Mesendoderm (in vitro differentiated cells): ENCODE measurements around the gene MEF2C.
"Not testable (repeated sequence)": the region's sequence is repeated elsewhere in the genome, so short reads cannot be mapped to it uniquely, and the experiment has no call there.

Experiments used
- DNase-seq: peaks from one replicate; pipeline ENCODE4 v3.0.0; 2013
- H2AK5ac ChIP-seq: 2 replicates; pipeline ENCODE4 v1.6.1; 2013; ENCODE audit warnings: low read length, inconsistent platforms
- H2BK120ac ChIP-seq: 2 replicates; pipeline ENCODE4 v1.6.1; 2013; ENCODE audit warnings: low read depth, mild to moderate bottlenecking, low read length, moderate library complexity, mixed read lengths
- H2BK15ac ChIP-seq: replicated peaks from 2 replicates; pipeline ENCODE4 v1.6.1; 2013; ENCODE audit warnings: low read depth, mild to moderate bottlenecking, moderate library complexity
- H2BK5ac ChIP-seq: 2 replicates; pipeline ENCODE4 v1.6.1; 2013; ENCODE audit warnings: low read length, inconsistent platforms
- H3K18ac ChIP-seq: 2 replicates; pipeline ENCODE4 v1.6.1; 2013; ENCODE audit warnings: mild to moderate bottlenecking, low read length, mixed read lengths
- H3K23ac ChIP-seq: one replicate; pipeline ENCODE4 v1.6.1; 2013; ENCODE audit warnings: low read length
- H3K27ac ChIP-seq: 2 replicates; pipeline ENCODE4 v1.5.1; 2013; ENCODE audit warnings: low read depth, mild to moderate bottlenecking, inconsistent platforms, low read length, moderate library complexity
- H3K27me3 ChIP-seq: 2 replicates; pipeline ENCODE4 v1.6.1; 2013; ENCODE audit warnings: low read length, control low read depth, mild to moderate bottlenecking, inconsistent platforms; ENCODE audit not compliant: insufficient read depth, poor library complexity
- H3K36me3 ChIP-seq: 2 replicates; pipeline ENCODE4 v1.6.1; 2013; ENCODE audit warnings: low read length, inconsistent platforms; ENCODE audit not compliant: control insufficient read depth, insufficient read depth
- H3K4ac ChIP-seq: one replicate; pipeline ENCODE4 v1.6.1; 2013; ENCODE audit warnings: low read depth, mild to moderate bottlenecking, low read length, moderate library complexity
- H3K4me1 ChIP-seq: 2 replicates; pipeline ENCODE4 v1.6.1; 2013; ENCODE audit warnings: low read depth, low read length, inconsistent platforms; ENCODE audit not compliant: control insufficient read depth
- H3K4me2 ChIP-seq: 2 replicates; pipeline ENCODE4 v1.6.1; 2013; ENCODE audit warnings: low read length
- H3K4me3 ChIP-seq: 2 replicates; pipeline ENCODE4 v1.5.1; 2013; ENCODE audit warnings: mild to moderate bottlenecking, low read length
- H3K56ac ChIP-seq: one replicate; pipeline ENCODE4 v1.6.1; 2013; ENCODE audit warnings: low read length
- H3K79me1 ChIP-seq: 2 replicates; pipeline ENCODE4 v1.6.1; 2013; ENCODE audit warnings: low read length, inconsistent platforms
- H3K79me2 ChIP-seq: 2 replicates; pipeline ENCODE4 v1.6.1; 2013; ENCODE audit warnings: mild to moderate bottlenecking, low read length; ENCODE audit not compliant: control insufficient read depth, insufficient read depth
- H3K9ac ChIP-seq: 2 replicates; pipeline ENCODE4 v1.6.1; 2013; ENCODE audit warnings: low read length, inconsistent platforms
- H4K5ac ChIP-seq: one replicate; pipeline ENCODE4 v1.6.1; 2013; ENCODE audit warnings: low read length
- H4K8ac ChIP-seq: one replicate; pipeline ENCODE4 v1.6.1; 2013; ENCODE audit warnings: low read depth, mild to moderate bottlenecking, control low read depth, low read length, moderate library complexity
- WGBS: extraction: QIAGEN DNeasy Blood & Tissue Kit; methylation state at CpG from one replicate; pipeline ENCODE4 v1.1.7; 2013; ENCODE audit warnings: low lambda C conversion rate, missing lambda C conversion rate; ENCODE audit not compliant: insufficient coverage; ENCODE audit errors: extremely low coverage; 5-methylcytosine and 5-hydroxymethylcytosine counted together

MEF2C gene

GRCh38 chr5:88904478-88904877 lies 21.5 kb upstream of the MEF2C start:
- not testable (repeated sequence) for H3K79me1 ChIP-seq, H3K4me3 ChIP-seq, H3K36me3 ChIP-seq, H3K23ac ChIP-seq, H2BK15ac ChIP-seq, H3K4me1 ChIP-seq, H4K5ac ChIP-seq, H3K56ac ChIP-seq, DNase-seq, H2BK5ac ChIP-seq, H2BK120ac ChIP-seq, H2AK5ac ChIP-seq, H3K18ac ChIP-seq, H3K4ac ChIP-seq, H3K4me2 ChIP-seq, H3K79me2 ChIP-seq, H3K9ac ChIP-seq, H3K27me3 ChIP-seq, H3K27ac ChIP-seq, H4K8ac ChIP-seq
- WGBS = no CpG with 5 or more reads among the region's 2 CpGs

DNA sequence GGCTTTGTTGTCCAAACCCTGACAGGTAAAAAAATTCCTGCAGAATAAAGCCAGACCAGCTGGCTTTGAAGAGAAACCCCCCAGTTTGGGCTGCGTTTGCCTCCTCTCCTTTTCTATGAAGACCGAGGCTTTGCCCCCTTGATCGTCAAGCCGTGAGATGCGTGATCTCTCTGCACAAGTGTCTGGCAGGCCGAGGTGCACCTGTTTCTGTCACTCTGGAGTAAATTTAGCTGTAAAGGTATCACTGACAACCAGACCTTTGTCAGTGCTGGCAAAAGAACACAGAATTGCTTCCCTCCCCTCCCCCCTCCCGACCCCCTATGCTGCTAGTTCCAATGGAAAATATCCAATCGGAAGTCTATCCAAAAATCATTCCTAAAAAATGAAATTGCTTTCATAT lies 21.0 kb upstream of the MEF2C start:
- no CpG with 5 or more reads among the region's 8 CpGs for WGBS
- H3K4me2 ChIP-seq = not testable (repeated sequence)

DNA sequence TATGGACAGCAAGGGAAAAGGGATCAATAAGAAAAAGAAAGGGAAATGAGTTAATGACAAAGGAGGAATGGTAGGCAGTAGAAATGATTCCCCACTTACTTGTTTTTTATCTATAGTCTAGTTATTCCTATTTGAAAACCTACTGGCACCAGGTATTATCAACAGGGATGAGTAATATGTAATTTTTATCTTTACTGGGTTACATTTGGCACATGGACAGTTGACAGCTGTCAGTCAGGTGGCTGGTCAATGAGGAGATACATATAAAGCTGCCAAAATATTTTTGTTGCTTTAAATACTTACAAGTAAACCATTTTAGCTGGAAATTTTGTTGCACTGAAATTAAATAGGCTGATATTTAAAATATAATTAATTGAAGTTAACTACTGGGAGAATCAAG lies 18.1 kb upstream of the MEF2C start:
- not testable (repeated sequence) for H3K4me2 ChIP-seq, DNase-seq

More for the DNA sequence above, 21.0 kb upstream of the MEF2C start:
- not testable (repeated sequence) for H3K9ac ChIP-seq, H2BK120ac ChIP-seq, H3K4me3 ChIP-seq, DNase-seq, H3K56ac ChIP-seq, H3K27ac ChIP-seq, H3K4ac ChIP-seq, H3K23ac ChIP-seq, H2BK5ac ChIP-seq, H3K4me1 ChIP-seq, H3K27me3 ChIP-seq, H3K79me2 ChIP-seq, H3K79me1 ChIP-seq, H3K18ac ChIP-seq, H4K8ac ChIP-seq, H2BK15ac ChIP-seq, H3K36me3 ChIP-seq, H2AK5ac ChIP-seq, H4K5ac ChIP-seq

GRCh38 chr5:88899096-88899737 lies 16.2 kb upstream of the MEF2C start:
- H4K5ac ChIP-seq = no peak overlapping the region
- no peak overlapping the region for H2BK120ac ChIP-seq
- H2BK15ac ChIP-seq = no peak overlapping the region
- H3K18ac ChIP-seq = no peak overlapping the region
- no peaks in the 10 kb centered on the region for H3K4me1 ChIP-seq
- no peak overlapping the region for H3K27ac ChIP-seq
- H3K4me3 ChIP-seq = no peak overlapping the region
- no peak for DNase-seq
- H3K56ac ChIP-seq = no peak overlapping the region
- H3K4ac ChIP-seq = no peak overlapping the region
- no peaks in the 10 kb centered on the region for H3K27me3 ChIP-seq
- H3K4me2 ChIP-seq = no peak overlapping the region
- no peaks in the 10 kb centered on the region for H3K79me1 ChIP-seq
- no peak overlapping the region for H4K8ac ChIP-seq
- H2AK5ac ChIP-seq = no peak overlapping the region
- no peak overlapping the region for H3K9ac ChIP-seq
- no peak overlapping the region for H2BK5ac ChIP-seq
- no peak overlapping the region for H3K23ac ChIP-seq
- no peaks in the 10 kb centered on the region for H3K36me3 ChIP-seq
- H3K79me2 ChIP-seq = no peaks in the 10 kb centered on the region
- no CpG with 5 or more reads among the region's 2 CpGs for WGBS

More for the DNA sequence above, 18.1 kb upstream of the MEF2C start:
- H3K27ac ChIP-seq, H2AK5ac ChIP-seq, H3K9ac ChIP-seq, H3K79me2 ChIP-seq, H3K79me1 ChIP-seq, H3K27me3 ChIP-seq, H4K5ac ChIP-seq, H3K4me3 ChIP-seq, H2BK120ac ChIP-seq, H2BK5ac ChIP-seq, H3K36me3 ChIP-seq, H3K56ac ChIP-seq, H2BK15ac ChIP-seq, H3K18ac ChIP-seq, H4K8ac ChIP-seq, H3K23ac ChIP-seq, H3K4ac ChIP-seq, H3K4me1 ChIP-seq: not testable (repeated sequence)

- Histone ChIP-seq H3K79me1 (no peaks in the 10 kb centered on the region), H2BK5ac (no peak overlapping the region), H4K8ac (no peak overlapping the region), H3K18ac (no peak overlapping the region), H3K4me3 (no peak overlapping the region), H4K5ac (no peak overlapping the region), H3K27me3 (no peaks in the 10 kb centered on the region), H3K27ac (no peak overlapping the region), H2AK5ac (no peak overlapping the region), H2BK120ac (no peak overlapping the region), H2BK15ac (no peak overlapping the region), H3K4me1 (no peaks in the 10 kb centered on the region), H3K4ac (no peak overlapping the region), H3K23ac (no peak overlapping the region), H3K4me2 (no peak overlapping the region), H3K36me3 (no peaks in the 10 kb centered on the region), H3K56ac (no peak overlapping the region), H3K9ac (no peak overlapping the region), H3K79me2 (no peaks in the 10 kb centered on the region)
- DNase-seq = no peak
- WGBS = no CpG with 5 or more reads among the region's 1 CpG
Measured at GRCh38 chr5:88897748-88898147, 14.8 kb upstream of the MEF2C start.
